Stimulated activated naive CD8-positive, alpha-beta T cell treated with anti-CD3 and anti-CD28 coated beads, Interleukin-15, Interleukin-2, amounts not matched to agents 100 U/mL and 50 U/mL, for 24 hours (primary cell): ENCODE results near the gene ARHGEF33.

Experiments
- ATAC-seq: fragments of 150-1000 bp; cut with Tn5 transposase; one replicate; pipeline ENCODE4 v1.10.0; 2021
- DNase-seq: peaks from one replicate; pipeline ENCODE4 v3.0.0; 2021

Gene ARHGEF33

GRCh38 chr2:38889575-38889974 lies at the start of gene ARHGEF33:
Gene ARHGEF33 (plus strand): TSS chr2:38889875. CDS start chr2:38919448, 29,573 bp downstream.
- DNase-seq (no peak), ATAC-seq (no peak)

GRCh38 chr2:38850045-38850444 lies 39.6 kb upstream of the ARHGEF33 start:
- no peak for DNase-seq
- ATAC-seq, result no peak

GRCh38 chr2:38856165-38856564 lies 33.5 kb upstream of the ARHGEF33 start:
- DNase-seq, result no peak
- ATAC-seq, result no peak

DNA sequence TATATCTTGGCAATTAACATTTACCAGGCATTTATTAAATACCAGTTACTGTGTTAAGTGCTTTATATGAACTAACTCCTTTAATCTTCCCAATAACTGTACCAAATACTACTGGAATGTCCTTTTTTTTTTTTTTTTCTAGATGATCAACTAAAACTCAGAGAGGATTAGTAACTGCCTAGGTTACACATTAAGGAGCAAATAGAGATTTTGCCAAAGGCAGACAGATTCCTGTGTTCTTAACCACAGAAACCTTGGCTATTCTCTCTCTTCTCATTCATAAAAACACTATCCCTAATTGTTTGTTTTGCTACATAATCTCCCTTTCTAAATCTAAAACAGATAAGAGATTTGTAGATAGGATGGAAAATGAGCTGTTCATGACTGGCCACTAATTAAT lies 27.2 kb upstream of the ARHGEF33 start:
- ATAC-seq (no peak), DNase-seq (no peak)

- DNase-seq (no peak), ATAC-seq (no peak)
Measured at GRCh38 chr2:38863061-38863695, 26.5 kb upstream of the ARHGEF33 start.

- ATAC-seq (no peak), DNase-seq (no peak)
Measured at GRCh38 chr2:38866773-38867443, 22.8 kb upstream of the ARHGEF33 start.

- DNase-seq (no peak), ATAC-seq (no peak)
Measured at GRCh38 chr2:38871432-38871831, 18.2 kb upstream of the ARHGEF33 start.

DNA sequence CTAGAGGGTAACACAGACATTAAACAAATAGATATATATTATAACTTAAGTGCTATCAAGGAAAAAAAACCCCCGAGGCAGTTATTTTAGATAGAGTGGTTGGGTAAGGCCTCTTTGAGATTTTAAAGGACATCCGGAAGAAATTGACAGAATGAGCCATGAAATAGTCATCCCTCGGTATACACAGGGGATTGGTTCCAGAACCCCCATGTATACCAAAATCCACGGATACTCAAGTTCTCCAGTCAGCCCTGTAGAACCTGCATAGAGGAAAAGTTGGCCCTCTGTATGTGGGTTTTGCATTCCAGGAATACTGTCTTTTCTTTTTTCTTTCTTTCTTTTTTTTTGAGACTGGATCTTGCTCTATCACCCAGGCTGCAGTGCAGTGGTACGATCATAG lies 15.9 kb upstream of the ARHGEF33 start:
- ATAC-seq, result no peak

GRCh38 chr2:38875227-38875575 lies 14.5 kb upstream of the ARHGEF33 start:
- no peak for DNase-seq
- no peak for ATAC-seq

More for the DNA sequence above, 15.9 kb upstream of the ARHGEF33 start:
- no peak for DNase-seq

- DNase-seq (peak; percentile 84), ATAC-seq (peak; percentile 99)
Measured at GRCh38 chr2:38875576-38876367, 13.9 kb upstream of the ARHGEF33 start, which contains the start of the genes DHX57 and MORN2. Gene DHX57 (minus strand): TSS chr2:38875934. CDS start chr2:38868405, 7,529 bp downstream. Gene MORN2 (plus strand): TSS chr2:38875976.

- DNase-seq (no peak), ATAC-seq (no peak)
Measured at GRCh38 chr2:38876407-38876806, 13.3 kb upstream of the ARHGEF33 start.

DNA sequence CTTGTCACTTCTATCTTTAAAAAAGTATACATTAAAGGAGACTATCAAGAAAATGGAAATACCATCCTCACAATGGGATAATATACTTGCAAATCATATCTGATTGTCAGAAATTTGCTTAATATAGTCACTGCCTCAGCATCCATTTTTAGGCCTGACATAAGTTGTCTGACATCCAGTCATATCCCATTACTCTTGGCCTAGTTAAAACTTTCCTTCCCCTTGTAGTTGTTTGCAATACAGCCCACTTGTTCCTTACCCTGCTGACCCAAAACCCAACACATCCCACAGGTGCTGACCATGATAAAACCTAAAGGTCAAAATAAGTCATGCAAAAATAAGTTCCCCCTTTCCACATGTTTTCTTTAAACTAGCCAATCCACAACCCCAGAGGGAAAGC lies 3.6 kb upstream of the ARHGEF33 start:
- DNase-seq (no peak), ATAC-seq (no peak)

- no peak for DNase-seq
- ATAC-seq, result no peak
Measured at GRCh38 chr2:38887347-38887746, 2.3 kb upstream of the ARHGEF33 start.

GRCh38 chr2:38887902-38888554 lies 1.6 kb upstream of the ARHGEF33 start:
- DNase-seq (no peak), ATAC-seq (no peak)

DNA sequence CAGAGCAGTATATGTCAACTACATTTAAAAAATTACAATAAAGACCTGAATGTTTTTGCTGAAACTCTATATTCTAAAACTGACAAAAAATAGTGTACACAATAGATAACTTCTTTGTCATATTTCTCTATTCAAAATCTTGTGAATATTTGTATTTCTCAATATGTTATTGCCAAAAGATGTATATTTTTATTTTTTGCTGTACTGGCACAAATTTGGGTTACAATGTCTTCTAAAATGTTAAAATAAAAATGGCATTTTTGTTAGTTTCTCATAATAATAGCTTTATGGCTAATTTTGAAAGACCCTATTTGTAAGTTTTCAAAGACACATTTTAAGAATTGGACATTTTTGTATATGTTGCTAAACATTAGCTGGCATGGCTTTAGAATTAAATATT lies 630 bp upstream of the ARHGEF33 start:
- DNase-seq (no peak), ATAC-seq (no peak)

DNA sequence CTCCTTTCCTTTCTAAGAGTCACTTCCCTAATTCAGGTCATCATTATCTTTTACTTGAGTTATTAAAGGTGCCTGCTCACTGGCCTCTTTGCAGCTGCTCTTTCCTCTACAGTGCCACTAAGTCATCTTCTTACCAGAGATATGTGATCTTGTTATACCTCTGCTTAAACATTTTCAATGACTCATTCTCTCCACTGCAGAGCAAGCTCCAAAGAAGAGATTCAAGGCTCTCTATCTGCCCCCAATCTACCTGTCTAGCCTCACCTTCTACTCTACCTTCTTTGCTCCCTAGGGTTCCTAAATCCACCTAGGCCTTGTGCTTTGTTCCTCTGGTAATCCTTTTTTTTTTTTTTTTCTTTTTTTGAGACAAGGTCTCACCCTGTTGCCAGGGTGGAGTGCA lies 3.1 kb downstream of the ARHGEF33 start:
- no peak for DNase-seq
- peak; percentile 55 for ATAC-seq

DNA sequence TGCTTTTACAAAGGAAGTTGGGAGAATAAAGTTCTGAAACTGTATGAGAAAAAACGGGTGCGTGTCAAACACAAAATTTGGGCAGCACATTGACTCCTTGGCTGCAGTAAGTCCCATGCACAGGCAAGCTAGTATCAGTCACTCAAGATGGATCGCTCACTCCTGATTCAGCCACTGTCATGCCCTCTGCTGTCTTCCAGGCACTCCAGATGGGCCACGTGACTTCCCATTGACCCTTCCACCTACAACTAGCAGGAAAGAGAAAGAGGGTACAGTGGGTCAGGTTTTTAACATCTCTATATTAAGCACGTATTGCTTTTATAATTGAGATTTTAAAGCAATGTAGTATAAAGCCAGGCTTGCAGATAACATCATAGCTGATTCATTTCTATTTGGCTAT lies 8.6 kb downstream of the ARHGEF33 start:
- ATAC-seq, result no peak
- DNase-seq, result no peak

- DNase-seq, result no peak
- no peak for ATAC-seq
Measured at GRCh38 chr2:38900726-38901125, 11.1 kb downstream of the ARHGEF33 start.

DNA sequence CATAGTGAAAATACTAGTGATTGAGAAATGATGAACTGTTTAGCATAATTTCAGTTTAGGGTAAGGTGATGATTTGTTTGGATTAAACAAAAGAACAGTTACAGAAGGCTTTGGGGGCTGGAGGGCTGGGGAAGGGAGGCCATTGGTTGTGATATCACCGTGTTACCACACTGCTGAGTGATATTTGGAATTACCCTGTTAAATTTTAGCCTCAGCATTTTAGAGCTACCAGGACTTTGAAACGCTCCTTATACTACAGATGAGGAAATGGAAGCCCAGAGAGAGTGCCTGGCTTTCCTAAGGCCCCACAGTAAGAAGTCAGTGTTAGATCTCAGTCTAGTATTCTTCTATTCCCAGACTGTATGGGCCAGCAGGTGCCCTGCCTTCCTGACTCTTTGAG lies 15.6 kb downstream of the ARHGEF33 start:
- DNase-seq, result no peak
- no peak for ATAC-seq

GRCh38 chr2:38907242-38907641 lies 17.6 kb downstream of the ARHGEF33 start:
- DNase-seq (no peak), ATAC-seq (no peak)

- no peak for DNase-seq
Measured at GRCh38 chr2:38907743-38908562, 18.3 kb downstream of the ARHGEF33 start.

GRCh38 chr2:38909872-38910271 lies 20.2 kb downstream of the ARHGEF33 start:
- DNase-seq (no peak), ATAC-seq (no peak)

More at GRCh38 chr2:38907743-38908562, 18.3 kb downstream of the ARHGEF33 start:
- ATAC-seq, result peak; percentile 90
